T-helper 22 cell (primary cell): ENCODE results near the gene PPP2R2D.
"Not testable (repeated sequence)": the region's sequence is repeated elsewhere in the genome, so short reads cannot be mapped to it uniquely, and the experiment has no call there.

Experiments
- DNase-seq: peaks from one replicate; pipeline ENCODE4 v3.0.0-alpha.2; 2020; ENCODE audit warnings: low read depth

PPP2R2D gene

GRCh38 chr10:131868436-131868835 is 32.4 kb upstream of the PPP2R2D start:
- DNase-seq: no peak

GRCh38 chr10:131869344-131869743 is 31.5 kb upstream of the PPP2R2D start:
- DNase-seq: no peak

- DNase-seq: no peak
Measured at GRCh38 chr10:131870411-131870810, 30.4 kb upstream of the PPP2R2D start.

- no peak for DNase-seq
Measured at GRCh38 chr10:131870831-131871672, 29.8 kb upstream of the PPP2R2D start.

GRCh38 chr10:131871673-131872005 is 29.2 kb upstream of the PPP2R2D start:
- no peak for DNase-seq

GRCh38 chr10:131872011-131872826 is 28.6 kb upstream of the PPP2R2D start:
- no peak for DNase-seq

- no peak for DNase-seq
Measured at GRCh38 chr10:131872827-131873375, 27.9 kb upstream of the PPP2R2D start.

GRCh38 chr10:131874991-131875451 is 25.8 kb upstream of the PPP2R2D start:
- DNase-seq: no peak

GRCh38 chr10:131875501-131875900 is 25.3 kb upstream of the PPP2R2D start:
- no peak for DNase-seq

GRCh38 chr10:131876017-131876416 is 24.8 kb upstream of the PPP2R2D start:
- DNase-seq: no peak

GRCh38 chr10:131876508-131876907 is 24.3 kb upstream of the PPP2R2D start:
- DNase-seq: no peak

GRCh38 chr10:131880016-131880590 is 20.7 kb upstream of the PPP2R2D start:
- DNase-seq: no peak

- DNase-seq: no peak
Measured at GRCh38 chr10:131881104-131881880, 19.5 kb upstream of the PPP2R2D start.

- no peak for DNase-seq
Measured at GRCh38 chr10:131882151-131882550, 18.7 kb upstream of the PPP2R2D start.

- no peak for DNase-seq
Measured at GRCh38 chr10:131882590-131883451, 18.0 kb upstream of the PPP2R2D start.

GRCh38 chr10:131883621-131884393 is 17.0 kb upstream of the PPP2R2D start:
- DNase-seq: not testable (repeated sequence)

GRCh38 chr10:131885391-131886165 is 15.2 kb upstream of the PPP2R2D start:
- DNase-seq: peak; percentile 46

GRCh38 chr10:131886237-131886636 is 14.6 kb upstream of the PPP2R2D start:
- no peak for DNase-seq

GRCh38 chr10:131888186-131888604 is 12.6 kb upstream of the PPP2R2D start:
- no peak for DNase-seq
